COR-L47 (cell line): Measurements from ENCODE around the gene ABCD1.
"Not testable (repeated sequence)": the region's sequence is repeated elsewhere in the genome, so short reads cannot be mapped to it uniquely, and the experiment has no call there.

Experiments used
- DNase-seq: peaks from one replicate; lab custom pipeline; 2025; lab: John Stamatoyannopoulos, UW

ABCD1 gene

DNA sequence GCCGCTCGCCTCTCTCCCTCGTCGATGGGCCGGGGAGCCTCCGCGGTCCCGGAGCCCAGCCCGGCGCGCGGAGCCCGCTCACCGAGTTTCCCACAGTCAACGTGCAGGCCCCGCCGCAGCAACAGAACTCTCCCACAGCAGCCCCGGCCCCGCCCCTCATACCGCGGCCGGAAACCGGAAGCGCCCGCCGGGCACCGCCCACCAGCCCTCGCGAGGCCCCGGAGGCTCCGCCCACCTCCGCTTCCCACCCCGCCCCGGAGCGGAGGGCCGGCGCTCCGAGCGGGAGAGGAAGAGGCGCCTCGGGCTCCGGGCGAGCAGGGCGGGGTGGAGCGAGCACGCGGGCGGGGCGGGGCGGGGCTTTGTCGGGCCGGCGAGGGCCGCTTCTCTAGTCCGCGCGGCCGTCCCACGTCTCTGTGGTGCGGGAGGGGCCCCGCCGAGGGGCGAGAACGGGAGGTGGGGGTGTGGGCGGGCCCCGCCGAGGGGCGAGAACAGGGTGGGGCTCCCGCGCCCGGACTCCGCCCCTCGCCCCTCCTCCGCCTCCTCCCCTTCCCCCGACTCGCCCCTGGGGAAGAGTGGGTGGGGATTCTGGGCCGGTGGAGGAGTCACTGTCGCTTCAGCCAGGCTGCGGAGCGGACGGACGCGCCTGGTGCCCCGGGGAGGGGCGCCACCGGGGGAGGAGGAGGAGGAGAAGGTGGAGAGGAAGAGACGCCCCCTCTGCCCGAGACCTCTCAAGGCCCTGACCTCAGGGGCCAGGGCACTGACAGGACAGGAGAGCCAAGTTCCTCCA is at the start of gene ABCD1, which contains the start of gene BCAP31:
ABCD1 (plus strand) TSS at position 605 of the 787 bp plus-strand sequence. CDS start 411 bp downstream, outside the sequence.
BCAP31 (minus strand) TSS at position 136 of the 787 bp plus-strand sequence. CDS start 1,143 bp downstream, outside the sequence.
- DNase-seq: peak; percentile 78

DNA sequence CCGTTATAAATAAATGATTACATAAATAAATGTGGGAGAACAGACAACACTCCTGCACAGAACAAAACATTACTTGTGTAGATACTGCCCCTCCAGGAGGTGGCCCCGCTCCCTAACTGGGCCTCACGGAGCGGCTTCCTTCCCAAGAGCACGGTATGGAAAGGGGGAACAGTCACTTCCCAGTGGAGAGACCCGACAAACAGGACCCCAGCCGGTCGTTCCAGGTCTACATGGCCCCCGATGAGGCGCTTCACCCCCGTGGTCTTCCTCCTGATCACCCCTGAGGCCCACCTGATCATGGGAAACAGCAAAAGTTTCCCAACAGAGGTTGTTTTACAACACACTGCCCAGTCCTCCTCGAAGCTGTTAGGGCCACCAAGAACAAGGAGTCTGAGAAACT is 43.5 kb upstream of the ABCD1 start:
- no peak for DNase-seq

DNA sequence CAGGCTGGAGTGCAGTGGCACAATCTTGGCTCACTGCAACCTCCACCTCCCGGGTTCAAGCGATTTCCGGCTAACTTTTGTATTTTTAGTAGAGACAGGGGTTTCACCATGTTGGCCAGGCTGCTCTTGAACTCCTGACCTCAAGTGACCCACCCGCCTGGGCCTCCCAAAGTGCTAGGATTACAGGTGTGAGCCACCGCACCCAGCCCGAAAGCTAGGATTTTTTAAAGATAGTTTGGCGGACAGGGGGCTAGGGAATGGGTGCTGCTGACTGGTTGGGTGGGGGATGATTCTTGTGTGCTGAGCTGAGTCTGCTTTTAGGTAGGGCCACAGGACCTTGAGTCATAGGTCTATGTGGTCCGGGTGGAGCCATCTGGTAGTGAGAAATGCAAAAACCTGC is 41.2 kb upstream of the ABCD1 start:
- not testable (repeated sequence) for DNase-seq

DNA sequence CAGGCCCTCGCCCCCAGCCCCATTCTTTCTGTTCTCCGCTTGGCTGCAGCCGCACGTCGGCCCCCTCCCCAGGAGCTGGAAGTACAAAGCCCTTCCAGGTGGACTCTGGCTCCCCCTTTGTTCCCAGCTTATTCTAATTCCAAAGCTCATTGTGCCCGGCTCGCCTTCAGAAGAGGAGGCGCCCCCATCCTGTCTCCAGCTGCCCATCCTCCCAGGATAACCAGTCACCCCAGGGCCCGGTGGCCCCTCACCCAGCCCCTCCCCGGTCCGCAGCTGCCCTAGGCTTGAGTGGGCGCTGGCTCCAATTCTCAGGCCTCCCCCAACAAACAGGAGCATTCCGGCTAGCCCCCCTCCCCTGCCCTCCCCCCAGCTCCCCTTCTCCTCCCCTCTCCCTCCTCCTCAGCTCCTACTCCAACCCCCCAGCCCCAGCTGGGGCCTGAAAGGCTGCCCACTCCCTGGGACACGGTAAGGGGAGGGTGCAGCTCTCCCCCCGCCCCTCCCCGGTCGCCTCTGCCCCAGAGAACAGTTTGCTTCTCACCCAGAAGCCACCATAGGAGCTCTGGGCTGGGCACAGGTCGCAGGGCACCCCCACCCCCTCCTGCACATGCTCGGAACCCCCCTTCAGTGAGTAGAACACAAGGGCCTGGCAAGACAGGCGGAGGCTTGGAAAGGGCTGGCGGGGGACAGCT is 40.0 kb upstream of the ABCD1 start:
- no peak for DNase-seq

DNA sequence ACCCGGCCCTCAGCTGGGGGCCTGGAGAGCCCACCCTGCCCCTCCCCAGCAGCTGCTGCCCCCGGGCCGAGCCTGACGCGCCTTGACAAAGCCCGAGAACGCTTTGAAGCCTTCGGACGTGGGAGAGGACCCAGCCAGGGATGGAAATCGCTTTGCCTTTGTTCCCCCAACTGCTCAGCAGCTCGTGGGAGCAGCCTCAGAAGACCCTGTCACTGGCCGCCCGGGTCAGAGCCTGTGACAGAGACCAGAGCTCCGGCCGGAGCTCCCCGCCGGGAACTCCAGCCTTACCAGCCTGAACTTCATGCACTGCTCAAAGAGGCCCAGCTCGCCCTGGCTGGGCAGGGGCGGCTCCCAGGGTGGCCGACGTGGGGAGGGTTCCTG is 39.5 kb upstream of the ABCD1 start:
- no peak for DNase-seq

DNA sequence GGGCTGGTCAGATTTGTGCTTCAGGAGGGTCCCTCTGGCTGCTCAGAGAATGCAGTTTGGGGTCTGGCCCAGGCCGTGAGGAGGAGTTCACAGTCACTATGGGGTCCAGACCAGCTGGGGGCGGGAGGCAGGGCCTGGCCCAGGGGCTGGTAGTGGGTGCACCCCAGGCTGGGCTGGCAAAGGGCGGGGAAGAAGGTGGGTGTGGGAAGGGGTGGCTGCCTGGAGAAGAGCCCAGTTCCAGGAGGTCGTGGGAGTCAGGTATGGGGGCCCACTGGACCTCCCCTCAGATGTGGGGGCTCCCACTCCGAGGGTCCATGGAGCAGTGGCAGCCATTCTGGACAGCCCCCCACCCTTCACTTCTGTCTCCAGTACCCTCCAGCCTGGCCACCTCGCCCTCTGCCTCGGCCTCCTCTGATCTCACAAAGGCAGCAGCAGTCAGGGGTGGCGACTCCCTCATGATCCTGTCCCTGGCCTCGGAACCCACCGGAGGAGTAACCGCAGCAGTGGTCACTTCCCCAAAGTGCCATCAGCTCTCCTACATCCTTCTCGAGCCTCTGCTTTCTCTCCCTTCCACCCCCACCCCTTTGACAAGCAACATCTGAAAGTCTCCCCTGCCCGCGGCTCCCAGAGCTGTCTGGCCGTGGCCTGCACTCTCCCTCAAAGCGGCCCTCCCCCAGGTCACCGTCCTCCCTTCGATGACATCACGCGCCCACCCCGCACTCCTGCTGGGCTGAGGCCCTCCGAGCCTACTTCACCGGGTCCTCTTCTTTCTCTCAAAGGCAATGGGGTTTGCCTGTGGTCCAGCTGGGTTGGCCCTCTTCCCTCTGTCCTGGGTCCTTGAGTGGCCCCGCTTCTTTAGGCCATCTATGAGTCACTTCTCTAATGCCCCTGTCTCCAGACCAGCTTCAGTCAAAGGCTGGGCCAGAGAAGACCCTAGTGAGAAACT is 38.6 kb upstream of the ABCD1 start:
- no peak for DNase-seq

DNA sequence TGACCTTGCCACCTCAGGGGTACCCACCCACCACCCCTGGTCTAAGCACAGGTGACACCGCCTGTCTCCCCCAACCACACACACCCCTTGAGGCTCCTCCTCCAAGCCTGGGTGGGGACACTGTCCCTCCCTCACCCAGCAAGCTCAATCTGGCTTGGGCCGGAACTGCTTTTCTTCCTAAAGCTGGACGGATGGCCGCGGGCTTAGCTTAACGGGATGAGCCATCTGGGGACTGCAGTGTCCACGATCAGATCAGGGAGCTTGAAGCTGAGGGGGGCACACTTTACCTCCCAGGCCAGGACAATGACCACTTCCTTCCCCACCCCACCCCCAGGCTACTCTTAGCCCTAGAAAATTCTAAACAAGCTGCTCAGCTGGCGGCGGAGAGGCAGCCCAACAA is 37.9 kb upstream of the ABCD1 start:
- no peak for DNase-seq

DNA sequence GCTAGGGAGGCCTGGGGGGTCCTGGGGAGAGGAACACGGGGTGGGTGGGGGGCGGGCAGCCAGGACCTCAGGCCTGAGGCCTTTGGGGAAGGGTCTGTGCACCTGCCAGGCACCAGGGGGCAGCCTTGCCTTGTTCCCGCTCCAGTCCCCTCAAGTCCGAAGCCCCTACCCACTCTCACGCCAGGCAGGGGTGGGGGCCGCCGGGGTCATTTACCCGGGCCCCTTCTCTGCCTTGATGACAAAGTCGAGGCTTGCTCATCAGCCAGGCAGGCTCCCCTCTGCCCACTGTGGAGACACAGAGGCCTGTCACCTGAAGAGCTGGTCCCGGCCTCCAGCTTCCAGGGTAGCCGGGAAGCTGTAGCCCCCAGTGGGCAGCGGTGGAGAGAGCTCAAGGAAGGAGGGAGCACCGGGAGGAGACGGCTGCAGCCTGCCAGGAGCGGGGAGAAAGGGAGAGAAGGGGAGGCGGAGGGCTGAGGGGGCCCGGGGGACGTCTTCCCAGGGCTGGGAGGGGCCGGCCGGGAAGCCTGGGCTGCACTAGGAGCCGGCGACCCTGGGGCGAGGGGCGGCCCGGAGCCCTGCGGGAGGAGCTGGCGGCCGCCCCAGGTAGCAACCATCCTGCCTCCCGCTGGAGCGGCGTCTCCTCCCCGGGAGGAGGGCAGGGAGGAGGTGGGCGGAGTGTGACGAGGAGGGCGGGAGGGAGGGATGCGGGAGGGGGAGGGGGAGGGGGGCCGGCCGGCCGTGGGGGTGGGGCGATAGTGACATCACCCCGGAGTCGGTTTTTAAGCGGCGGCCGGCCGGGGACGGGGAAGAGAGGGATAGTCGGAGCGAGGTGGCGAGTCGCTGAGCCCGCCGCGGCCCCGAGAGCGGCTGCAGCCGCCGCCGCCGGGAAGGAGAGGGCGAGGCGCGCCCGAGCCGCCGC is 37.3 kb upstream of the ABCD1 start, which contains the start of gene SLC6A8:
SLC6A8 (plus strand) TSS at position 806 of the 919 bp plus-strand sequence. CDS start 649 bp downstream, outside the sequence.
- peak; percentile 44 for DNase-seq

DNA sequence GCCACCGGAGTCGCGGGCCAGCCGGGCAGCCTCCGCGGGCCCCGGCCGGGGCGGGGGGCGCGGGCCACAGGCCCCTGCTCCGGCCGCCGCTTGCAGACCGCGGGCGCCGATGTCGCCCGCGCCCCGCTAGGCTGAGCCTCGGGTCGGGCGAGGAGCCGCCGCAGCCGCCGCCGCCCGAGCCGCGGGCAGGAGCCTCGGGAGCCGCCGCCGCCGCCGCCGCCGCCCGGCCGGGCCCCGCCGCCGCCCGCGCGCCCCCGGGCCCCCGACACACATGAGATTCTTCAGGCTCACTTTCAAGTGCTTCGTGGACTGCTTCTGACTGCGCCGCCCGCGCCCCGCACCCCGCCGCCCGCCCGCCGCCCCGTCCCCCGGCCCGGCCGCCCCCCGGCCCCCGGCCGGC is 36.6 kb upstream of the ABCD1 start:
- no peak for DNase-seq

DNA sequence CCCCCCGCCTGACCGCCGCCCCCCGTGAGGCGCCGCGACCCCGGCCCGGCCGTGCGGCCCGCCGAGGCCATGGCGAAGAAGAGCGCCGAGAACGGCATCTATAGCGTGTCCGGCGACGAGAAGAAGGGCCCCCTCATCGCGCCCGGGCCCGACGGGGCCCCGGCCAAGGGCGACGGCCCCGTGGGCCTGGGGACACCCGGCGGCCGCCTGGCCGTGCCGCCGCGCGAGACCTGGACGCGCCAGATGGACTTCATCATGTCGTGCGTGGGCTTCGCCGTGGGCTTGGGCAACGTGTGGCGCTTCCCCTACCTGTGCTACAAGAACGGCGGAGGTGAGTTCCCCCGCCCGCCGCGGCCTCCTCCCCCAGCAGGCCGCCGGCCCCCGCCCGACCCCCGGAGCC is 36.1 kb upstream of the ABCD1 start:
- DNase-seq: no peak

DNA sequence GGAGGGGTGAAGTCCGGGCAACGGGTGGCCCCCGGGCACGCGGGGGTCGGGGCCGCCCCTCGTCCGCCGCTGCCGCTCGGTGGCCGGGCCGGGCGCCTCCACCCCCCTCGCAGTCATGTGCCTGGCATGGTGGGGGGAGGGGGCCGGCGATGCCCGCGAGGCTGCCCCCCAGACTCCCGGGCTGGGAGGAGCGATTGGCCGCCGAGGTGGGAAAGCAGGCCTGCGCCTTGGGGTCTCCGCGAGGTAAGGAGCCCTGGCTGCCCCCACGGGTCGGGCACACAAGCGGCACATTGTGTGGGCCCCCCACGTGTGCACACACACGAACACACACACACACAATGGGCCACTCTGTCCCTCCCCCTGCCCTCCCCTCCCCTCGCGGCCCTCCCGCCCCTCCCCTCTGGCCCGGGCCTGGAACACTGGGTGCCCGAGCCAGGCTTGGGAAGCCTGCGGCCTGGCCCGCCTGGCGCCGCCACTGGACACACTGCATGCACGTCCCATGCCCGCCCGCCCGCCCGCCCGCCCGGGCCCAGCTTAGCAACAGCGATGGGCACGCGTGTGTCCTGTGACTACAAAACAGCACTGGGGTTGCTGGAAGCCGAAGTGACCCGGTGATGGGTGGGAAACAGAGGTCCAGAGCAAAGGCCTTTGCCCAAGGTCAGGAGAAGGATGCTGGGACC is 35.6 kb upstream of the ABCD1 start:
- no peak for DNase-seq

DNA sequence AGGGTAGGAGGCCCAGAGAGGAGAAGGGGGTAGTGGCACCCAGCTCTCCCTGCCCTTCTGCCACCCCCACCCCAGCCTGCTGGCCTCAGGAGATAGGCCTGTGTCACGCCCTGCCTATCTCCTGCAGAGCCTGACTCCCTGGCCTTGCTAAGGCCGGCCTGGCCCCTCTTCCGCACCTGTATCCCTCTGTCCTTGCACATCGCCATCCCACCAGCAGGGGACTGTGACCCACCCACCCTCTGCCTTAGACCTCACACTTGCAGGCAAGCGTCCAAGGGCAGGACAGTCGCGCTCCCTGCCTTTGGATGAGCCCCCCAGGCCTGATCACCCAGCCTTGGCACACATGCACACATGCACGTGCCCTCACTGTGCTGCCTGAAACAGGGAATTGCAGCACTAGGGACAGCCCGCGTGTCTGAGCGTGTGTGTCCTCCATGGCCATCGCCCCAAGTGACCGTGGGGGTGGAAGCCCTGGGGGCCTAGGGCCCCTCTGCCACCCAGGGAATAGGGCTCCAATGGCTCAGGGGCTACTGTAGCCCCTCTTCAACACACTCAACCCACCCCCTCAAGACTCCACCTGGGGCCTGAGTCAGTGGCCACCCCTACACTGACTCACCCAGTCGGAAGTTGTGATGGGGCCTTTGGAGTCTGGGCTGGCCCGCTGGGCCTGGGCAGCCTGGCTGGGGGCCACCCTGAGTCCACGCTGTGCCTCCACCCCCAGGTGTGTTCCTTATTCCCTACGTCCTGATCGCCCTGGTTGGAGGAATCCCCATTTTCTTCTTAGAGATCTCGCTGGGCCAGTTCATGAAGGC is 34.8 kb upstream of the ABCD1 start:
- DNase-seq: no peak

DNA sequence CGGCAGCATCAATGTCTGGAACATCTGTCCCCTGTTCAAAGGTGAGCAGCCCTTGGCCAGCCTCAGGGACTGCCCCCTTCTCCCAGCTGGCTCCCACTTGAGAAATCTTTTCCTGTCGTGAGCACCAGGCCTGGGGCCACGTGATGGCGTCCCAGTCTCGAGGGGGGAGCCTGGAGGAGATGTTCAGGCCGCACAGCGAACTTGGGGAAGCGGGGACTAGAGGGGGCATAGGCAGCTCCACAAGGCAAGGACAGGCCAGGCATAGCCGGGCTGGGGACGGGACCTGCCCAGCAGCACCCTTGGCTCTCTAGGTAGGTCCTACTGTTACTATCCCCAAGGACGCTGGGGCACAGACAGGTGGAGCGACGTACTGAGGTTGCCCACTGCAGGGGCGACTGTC is 34.2 kb upstream of the ABCD1 start:
- no peak for DNase-seq

DNA sequence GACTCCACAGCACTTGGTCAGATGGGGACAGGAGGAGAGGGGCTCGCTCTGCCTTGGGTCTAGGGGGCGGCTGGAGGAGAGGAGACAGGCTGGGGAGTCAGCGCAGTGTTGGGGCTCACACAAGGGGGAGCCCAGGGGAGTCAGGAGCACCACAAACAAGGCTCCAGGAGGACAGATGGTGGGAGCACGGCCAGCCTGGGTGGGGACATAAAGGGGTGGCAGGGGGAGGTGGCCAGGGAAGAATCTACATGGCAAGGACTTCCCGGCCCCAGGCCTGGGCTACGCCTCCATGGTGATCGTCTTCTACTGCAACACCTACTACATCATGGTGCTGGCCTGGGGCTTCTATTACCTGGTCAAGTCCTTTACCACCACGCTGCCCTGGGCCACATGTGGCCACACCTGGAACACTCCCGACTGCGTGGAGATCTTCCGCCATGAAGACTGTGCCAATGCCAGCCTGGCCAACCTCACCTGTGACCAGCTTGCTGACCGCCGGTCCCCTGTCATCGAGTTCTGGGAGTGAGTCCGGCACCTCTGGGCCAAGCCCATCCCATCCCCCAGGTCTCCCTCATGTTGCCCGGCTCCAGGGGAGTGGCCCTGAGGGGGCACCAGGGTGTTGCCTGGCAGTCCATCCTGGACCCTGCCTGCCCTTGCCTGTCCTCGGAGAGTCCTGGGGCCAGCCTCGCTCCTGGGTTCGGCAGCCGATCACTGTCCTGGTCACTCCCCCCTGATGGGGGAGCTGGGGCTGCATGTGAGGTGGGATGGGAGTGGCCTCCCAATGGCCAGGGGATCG is 33.4 kb upstream of the ABCD1 start:
- DNase-seq: not testable (repeated sequence)

DNA sequence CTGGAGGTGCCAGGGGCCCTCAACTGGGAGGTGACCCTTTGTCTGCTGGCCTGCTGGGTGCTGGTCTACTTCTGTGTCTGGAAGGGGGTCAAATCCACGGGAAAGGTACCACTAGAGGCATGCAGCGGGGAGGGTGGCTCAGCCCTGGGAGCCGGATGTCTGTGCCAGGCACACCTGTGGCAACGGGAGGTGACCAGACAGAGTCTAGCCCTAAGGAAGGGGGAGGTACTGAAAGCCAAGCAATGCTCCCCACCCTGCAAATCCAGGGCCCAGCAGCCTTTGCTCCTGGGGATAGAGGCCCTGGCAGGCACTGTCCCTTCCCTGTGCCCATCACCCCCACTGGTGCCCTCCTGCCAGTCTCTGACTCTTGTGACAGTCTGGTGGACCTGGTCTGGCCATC is 32.7 kb upstream of the ABCD1 start:
- no peak for DNase-seq

DNA sequence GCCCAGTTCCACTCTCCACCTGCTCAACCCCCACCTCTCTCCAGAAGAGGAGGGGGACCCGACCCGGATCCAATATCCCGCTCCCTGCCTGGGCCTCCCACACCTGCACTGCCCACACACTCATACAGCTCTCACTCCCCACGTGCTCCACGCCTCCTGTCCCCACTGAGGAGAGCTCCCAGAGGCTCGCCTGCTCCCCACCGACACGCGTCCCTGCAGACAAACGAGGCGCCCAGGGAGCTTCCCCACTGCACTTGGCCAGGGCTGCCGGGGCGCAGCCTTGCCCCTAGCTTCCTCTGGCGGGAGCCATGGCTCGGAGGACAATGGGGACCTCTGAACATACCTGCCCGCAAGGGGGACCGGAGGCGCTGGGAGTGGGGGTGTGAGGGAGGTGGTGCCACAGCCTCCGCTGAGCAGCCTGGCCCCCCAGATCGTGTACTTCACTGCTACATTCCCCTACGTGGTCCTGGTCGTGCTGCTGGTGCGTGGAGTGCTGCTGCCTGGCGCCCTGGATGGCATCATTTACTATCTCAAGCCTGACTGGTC is 32.0 kb upstream of the ABCD1 start:
- no peak for DNase-seq

DNA sequence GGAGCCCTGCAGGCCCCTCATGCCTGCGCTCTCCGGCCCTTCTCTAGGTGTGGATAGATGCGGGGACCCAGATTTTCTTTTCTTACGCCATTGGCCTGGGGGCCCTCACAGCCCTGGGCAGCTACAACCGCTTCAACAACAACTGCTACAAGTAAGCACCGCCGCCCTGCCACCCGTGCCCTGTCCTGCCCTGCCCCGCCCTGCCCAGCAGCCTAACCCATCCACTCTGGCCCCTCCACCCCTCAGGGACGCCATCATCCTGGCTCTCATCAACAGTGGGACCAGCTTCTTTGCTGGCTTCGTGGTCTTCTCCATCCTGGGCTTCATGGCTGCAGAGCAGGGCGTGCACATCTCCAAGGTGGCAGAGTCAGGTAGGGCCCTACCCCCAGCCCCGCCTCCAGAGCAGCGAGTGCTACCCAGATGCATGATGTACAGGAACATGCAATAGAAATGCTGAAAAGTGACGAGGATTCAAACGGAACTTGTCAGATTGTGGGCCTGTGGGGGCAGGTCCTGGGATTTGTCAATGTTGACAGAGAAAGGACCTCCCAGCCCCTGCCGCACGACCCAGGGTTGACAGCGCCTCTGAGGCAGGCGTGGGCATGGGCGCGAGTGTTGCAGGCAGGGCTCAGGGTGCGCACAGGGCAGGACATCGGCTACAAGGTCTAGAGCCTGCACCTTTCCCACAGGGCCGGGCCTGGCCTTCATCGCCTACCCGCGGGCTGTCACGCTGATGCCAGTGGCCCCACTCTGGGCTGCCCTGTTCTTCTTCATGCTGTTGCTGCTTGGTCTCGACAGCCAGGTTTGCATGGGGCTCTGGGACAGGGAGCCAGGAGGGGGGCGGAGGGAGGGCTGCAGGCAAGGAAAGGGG is 31.2 kb upstream of the ABCD1 start:
- DNase-seq: no peak
